Stomach (tissue), 9 donors: ENCODE data around the gene DDIT3. TPM values are rescaled to one million over a fixed set of nuclear protein-coding genes. Genes with fewer than 3 reads are reported as not detected.

Experiments used
- DNase-seq, 2 donors: peaks; one replicate each; pipeline versions ENCODE4 v3.0.0 to v3.0.0-alpha.2; 2013 to 2019
- H3K27ac ChIP-seq, 5 donors: fragments of 200-600 bp in 4 of 5; sonication (generic) in 4 of 5; one replicate each; pipeline ENCODE4 v1.5.1; 2013 to 2019; ENCODE audit warnings: mild to moderate bottlenecking in 1 of 5, moderate library complexity in 1 of 5
- H3K27me3 ChIP-seq, 3 donors: fragments of 200-600 bp; sonication (generic); one replicate each; pipeline ENCODE4 v1.5.1; 2017 to 2019; ENCODE audit warnings: mixed run types in 1 of 3
- H3K36me3 ChIP-seq, 4 donors: fragments of 200-600 bp; sonication (generic); 1 replicate in 3 of 4; 2 replicates in 1 of 4; pipeline ENCODE4 v1.5.1; 2016 to 2019
- H3K4me1 ChIP-seq, 4 donors: fragments of 200-600 bp; sonication (generic); one replicate each; pipeline ENCODE4 v1.5.1; 2016 to 2019
- H3K4me3 ChIP-seq, 4 donors: fragments of 200-600 bp; sonication (generic) in 3 of 4; one replicate each; pipeline ENCODE4 v1.5.1; 2016 to 2019; ENCODE audit warnings: mild to moderate bottlenecking in 1 of 4
- H3K9me3 ChIP-seq, 4 donors: fragments of 200-600 bp; sonication (generic); one replicate each; pipeline ENCODE4 v1.5.1; 2016 to 2019
- EP300 ChIP-seq: sonication (generic); formaldehyde crosslinking; IDR thresholded peaks from one replicate; pipeline ENCODE4 v1.6.1; 2017; ENCODE audit warnings: antibody characterized with exemption
- POLR2A ChIP-seq, 4 donors: fragments of 450-650 bp; IDR thresholded peaks; one replicate each; pipeline ENCODE4 v1.6.1; 2016; ENCODE audit warnings: antibody characterized with exemption in 4 of 4, control low read depth in 2 of 4, mild to moderate bottlenecking in 1 of 4, moderate library complexity in 1 of 4
- POLR2AphosphoS5 ChIP-seq, 3 donors: sonication (generic); formaldehyde crosslinking; IDR thresholded peaks; one replicate each; pipeline ENCODE4 v1.6.1; 2016; ENCODE audit warnings: antibody characterized with exemption in 3 of 3
- WGBS, 5 donors: extraction: QIAGEN DNeasy Blood & Tissue Kit in 3 of 5; methylation state at CpG; one replicate each; pipeline versions ENCODE4 v1.1.5 to v1.1.7; 2013 to 2018; 5-methylcytosine and 5-hydroxymethylcytosine counted together
- intact Hi-C: fragments of 100-400 bp; cut with DNase I; formaldehyde crosslinking; loops from one replicate; pipeline ENCODE4 v1.15.1; 2023; ENCODE audit warnings: low total_unique reads
- polyA plus RNA-seq, 3 donors: library from polyadenylated mRNA; stranded (reverse); fragments of 200-250 nt; gene quantifications; one replicate each; pipeline ENCODE4 v1.2.3, GENCODE V29; 2013
- total RNA-seq, 5 donors: library from RNA; depleted of rRNA; stranded (reverse); fragments of >200 nt; gene quantifications; one replicate each; pipeline versions ENCODE4 v1.1.0 to v1.2.3, GENCODE V29; 2014 to 2016
- TF ChIP-seq, protein P1 (sequence below), 7 experiments: fragments of 450-650 bp in 4 of 7; fragments of 200-600 bp in 3 of 7; sonication (generic) in 3 of 7; IDR thresholded peaks; one replicate each; pipeline ENCODE4 v1.5.1; 2016 to 2019; ENCODE audit warnings: antibody characterized with exemption in 7 of 7, control low read depth in 2 of 7, mild to moderate bottlenecking in 1 of 7
- donor health status: healthy with polysubstance abuse.
- donor health status: Bipolar disorder and iron deficiency.
- donor health status: healthy.

DDIT3 gene
- total and polyA plus RNA-seq, 8 donors = 7.5 to 159 (median 48.1) TPM

DNA sequence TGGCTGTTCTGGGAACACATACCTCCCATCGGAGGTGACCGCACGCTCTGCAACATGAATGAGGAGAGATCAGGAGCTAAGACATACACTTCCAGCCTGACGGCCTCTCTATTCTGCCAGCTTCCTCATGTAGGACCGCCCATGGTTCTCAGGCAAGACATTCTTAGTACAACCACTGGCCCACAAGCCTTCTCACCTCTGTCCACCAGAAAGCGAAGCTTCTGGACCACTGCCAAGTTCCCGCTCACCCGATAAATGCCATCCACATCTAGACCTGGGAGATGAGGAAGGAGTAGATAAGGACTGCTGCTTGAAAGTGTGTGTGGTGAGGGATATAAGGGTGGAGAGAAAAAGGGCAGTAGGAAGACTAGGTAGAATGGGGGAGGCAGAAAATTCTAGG lies 45.9 kb downstream of the DDIT3 start:
- Histone ChIP-seq H3K36me3 (peaks cover 0 to 32% (median 5%) of the 10 kb centered on the region in 4 donors), H3K4me3 (no peak overlapping the region), H3K9me3 (no peaks in the 10 kb centered on the region), H3K27me3 (peaks cover 0 to 94% (median 45%) of the 10 kb centered on the region in 3 donors), H3K4me1 (peaks cover 17 to 35% (median 23%) of the 10 kb centered on the region in 4 donors), H3K27ac (no peak overlapping the region)
- intact Hi-C loops = no loop called here
- TF ChIP-seq POLR2AphosphoS5 (IDR thresholded peaks at IDR 0.05) (no peak), EP300 (no peak), POLR2A (IDR thresholded peaks at IDR 0.05) (no peak)
- TF ChIP-seq, protein P1, sequence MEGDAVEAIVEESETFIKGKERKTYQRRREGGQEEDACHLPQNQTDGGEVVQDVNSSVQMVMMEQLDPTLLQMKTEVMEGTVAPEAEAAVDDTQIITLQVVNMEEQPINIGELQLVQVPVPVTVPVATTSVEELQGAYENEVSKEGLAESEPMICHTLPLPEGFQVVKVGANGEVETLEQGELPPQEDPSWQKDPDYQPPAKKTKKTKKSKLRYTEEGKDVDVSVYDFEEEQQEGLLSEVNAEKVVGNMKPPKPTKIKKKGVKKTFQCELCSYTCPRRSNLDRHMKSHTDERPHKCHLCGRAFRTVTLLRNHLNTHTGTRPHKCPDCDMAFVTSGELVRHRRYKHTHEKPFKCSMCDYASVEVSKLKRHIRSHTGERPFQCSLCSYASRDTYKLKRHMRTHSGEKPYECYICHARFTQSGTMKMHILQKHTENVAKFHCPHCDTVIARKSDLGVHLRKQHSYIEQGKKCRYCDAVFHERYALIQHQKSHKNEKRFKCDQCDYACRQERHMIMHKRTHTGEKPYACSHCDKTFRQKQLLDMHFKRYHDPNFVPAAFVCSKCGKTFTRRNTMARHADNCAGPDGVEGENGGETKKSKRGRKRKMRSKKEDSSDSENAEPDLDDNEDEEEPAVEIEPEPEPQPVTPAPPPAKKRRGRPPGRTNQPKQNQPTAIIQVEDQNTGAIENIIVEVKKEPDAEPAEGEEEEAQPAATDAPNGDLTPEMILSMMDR (IDR thresholded peaks at IDR 0.05) = no peak
- no peak for DNase-seq
- WGBS, 5 donors = 46 to 77% (median 58%) methylated on average over 8 of the region's 8 CpGs

DNA sequence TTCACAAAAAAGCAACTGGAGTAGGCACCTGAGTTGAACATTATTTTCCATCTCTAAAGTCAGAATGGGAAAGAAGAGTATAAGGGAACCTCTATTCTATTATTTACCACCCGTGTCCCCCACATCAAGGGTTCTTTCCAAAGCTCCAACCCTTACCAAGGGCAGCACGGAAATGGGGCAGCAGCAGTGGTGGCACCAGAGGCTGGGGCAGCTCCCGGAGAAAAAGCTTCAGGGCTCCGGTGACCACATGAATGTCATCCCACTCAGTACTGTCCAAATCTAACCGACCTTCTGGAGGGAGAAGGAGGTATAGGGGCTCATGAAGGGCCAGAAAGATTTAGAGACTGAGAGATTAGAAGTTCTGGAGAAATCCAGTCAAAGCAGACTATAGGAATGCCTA lies 46.4 kb downstream of the DDIT3 start:
- 83 to 93% (median 85%) methylated on average over 5 of the region's 5 CpGs for WGBS, 5 donors

DNA sequence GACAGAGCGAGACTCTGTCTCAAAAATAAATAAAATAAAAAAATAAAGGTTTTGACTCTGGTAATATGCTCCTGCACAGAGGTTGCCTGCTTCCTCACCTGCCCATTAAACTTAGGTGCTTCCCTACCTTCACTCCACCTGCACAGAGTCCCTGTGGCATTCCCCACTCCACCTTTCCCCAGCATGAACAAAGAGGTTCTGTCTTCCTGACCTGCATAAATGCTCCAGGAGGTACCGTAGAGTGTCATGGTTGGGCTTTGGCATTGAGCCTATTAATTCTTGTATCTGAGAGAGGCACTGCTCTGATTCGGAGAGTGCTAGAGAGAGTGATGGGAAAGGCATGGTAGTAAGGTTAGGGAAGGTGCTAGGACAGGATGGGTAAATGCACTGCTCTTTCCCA lies 46.9 kb downstream of the DDIT3 start:
- H3K27ac ChIP-seq = no peak overlapping the region
- TF ChIP-seq, protein P1 (IDR thresholded peaks at IDR 0.05) = no peak
- no peak for TF ChIP-seq EP300
- no peak for TF ChIP-seq POLR2A (IDR thresholded peaks at IDR 0.05)
- no peak for TF ChIP-seq POLR2AphosphoS5 (IDR thresholded peaks at IDR 0.05)
- peaks cover 17 to 35% (median 23%) of the 10 kb centered on the region in 4 donors for H3K4me1 ChIP-seq
- intact Hi-C loops = no loop called here
- H3K9me3 ChIP-seq = no peaks in the 10 kb centered on the region
- H3K36me3 ChIP-seq = peaks cover 0 to 32% (median 9%) of the 10 kb centered on the region in 4 donors
- no peak for DNase-seq
- H3K27me3 ChIP-seq = peaks cover 0 to 94% (median 45%) of the 10 kb centered on the region in 3 donors
- 46 to 57% (median 51%) methylated on average over 3 of the region's 3 CpGs for WGBS, 5 donors
- no peak overlapping the region for H3K4me3 ChIP-seq

More for the DNA sequence above, 46.4 kb downstream of the DDIT3 start:
- Histone ChIP-seq H3K4me3 (no peak overlapping the region), H3K27ac (no peak overlapping the region), H3K9me3 (no peaks in the 10 kb centered on the region), H3K36me3 (peaks cover 0 to 32% (median 8%) of the 10 kb centered on the region in 4 donors), H3K27me3 (peaks cover 0 to 94% (median 45%) of the 10 kb centered on the region in 3 donors), H3K4me1 (peaks cover 17 to 35% (median 23%) of the 10 kb centered on the region in 4 donors)
- TF ChIP-seq, protein P1 (IDR thresholded peaks at IDR 0.05) = no peak
- no peak for DNase-seq
- intact Hi-C loops = no loop called here

DNA sequence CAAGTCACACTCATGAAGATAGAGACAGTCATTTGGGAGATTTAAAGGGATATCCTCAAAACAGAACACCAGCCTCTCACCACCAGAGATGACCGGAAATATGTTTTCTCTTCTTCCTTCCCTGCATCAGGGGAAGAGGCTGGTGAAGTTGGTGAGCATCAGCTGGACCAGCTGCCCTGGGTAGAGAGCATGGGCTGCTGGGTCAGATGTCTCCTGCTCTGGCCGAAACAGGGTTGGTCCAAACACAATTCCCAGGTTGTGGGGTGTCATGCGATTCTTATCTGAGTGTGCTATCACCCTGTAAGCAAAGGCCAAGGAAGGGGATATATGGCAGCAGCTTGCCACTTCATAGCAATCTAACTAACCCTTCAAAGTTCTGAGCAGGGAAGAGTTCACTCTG lies 47.9 kb downstream of the DDIT3 start:
- H3K36me3 ChIP-seq = peaks cover 0 to 32% (median 9%) of the 10 kb centered on the region in 4 donors
- no peak overlapping the region for H3K27ac ChIP-seq
- peaks cover 0 to 94% (median 35%) of the 10 kb centered on the region in 3 donors for H3K27me3 ChIP-seq
- H3K4me1 ChIP-seq = peaks cover 17 to 35% (median 23%) of the 10 kb centered on the region in 4 donors
- DNase-seq = no peak
- WGBS, 5 donors = 73 to 93% (median 79%) methylated on average over 2 to 3 of the region's 3 CpGs
- no peak overlapping the region for H3K4me3 ChIP-seq
- TF ChIP-seq POLR2A (IDR thresholded peaks at IDR 0.05) = no peak
- TF ChIP-seq EP300 = no peak
- no peak for TF ChIP-seq POLR2AphosphoS5 (IDR thresholded peaks at IDR 0.05)
- TF ChIP-seq, protein P1 (IDR thresholded peaks at IDR 0.05) = no peak
- intact Hi-C loops = no loop called here
- no peaks in the 10 kb centered on the region for H3K9me3 ChIP-seq
